CD4-positive, alpha-beta T cell treated with Interleukin-12 subunit alpha and Interleukin-12 subunit beta, for 1 hour (primary cell): ENCODE data around the gene FOXN1.

Experiments used
- DNase-seq: peaks from one replicate; pipeline ENCODE4 v3.0.0-alpha.2; 2020

Gene FOXN1

GRCh38 chr17:28576758-28577465, 70.8 kb downstream of the FOXN1 start, which contains the start of gene ALDOC:
TSS of gene ALDOC (minus strand) at chr17:28576895. CDS start at chr17:28575532, 1,363 bp downstream.
- peak; percentile 98 for DNase-seq

GRCh38 chr17:28577466-28577824, 71.3 kb downstream of the FOXN1 start:
- no peak for DNase-seq

- DNase-seq, result no peak
These were observed 72.4 kb downstream of the FOXN1 start for GRCh38 chr17:28578246-28579195.

GRCh38 chr17:28579526-28579925, 73.4 kb downstream of the FOXN1 start:
- no peak for DNase-seq

- DNase-seq, result no peak
These were observed 74.8 kb downstream of the FOXN1 start for GRCh38 chr17:28580959-28581358.

- no peak for DNase-seq
These were observed 76.4 kb downstream of the FOXN1 start for GRCh38 chr17:28582513-28582912.

GRCh38 chr17:28584434-28584833, 78.3 kb downstream of the FOXN1 start:
- no peak for DNase-seq

GRCh38 chr17:28585851-28586250, 79.7 kb downstream of the FOXN1 start:
- no peak for DNase-seq
